Loucy (cell line): ENCODE data around the gene CCDC43.

Source experiments
- H2AFZ ChIP-seq: fragments of 200-600 bp; sonication (generic); 2 replicates; pipeline ENCODE4 v1.6.0; 2016; ENCODE audit warnings: antibody characterized with exemption, mild to moderate bottlenecking, low read length, moderate library complexity
- H3F3A ChIP-seq: fragments of 200-600 bp; 2 replicates; pipeline ENCODE4 v1.6.0; 2016; ENCODE audit warnings: antibody characterized with exemption, low read depth, mild to moderate bottlenecking
- H3K27me3 ChIP-seq: fragments of 200-600 bp; sonication (generic); 2 replicates; pipeline ENCODE4 v1.6.1; 2014; ENCODE audit warnings: low read length, mild to moderate bottlenecking; ENCODE audit not compliant: insufficient read depth, poor library complexity, severe bottlenecking
- H3K36me3 ChIP-seq: fragments of 200-600 bp; sonication (generic); 2 replicates; pipeline ENCODE4 v1.6.1; 2016; ENCODE audit warnings: low read length; ENCODE audit not compliant: insufficient read depth
- H3K4me1 ChIP-seq: fragments of 200-600 bp; sonication (generic); 2 replicates; pipeline ENCODE4 v1.5.1; 2014; ENCODE audit warnings: low read length, mild to moderate bottlenecking; ENCODE audit not compliant: insufficient read depth, poor library complexity, severe bottlenecking
- H3K4me2 ChIP-seq: fragments of 200-600 bp; sonication (generic); 2 replicates; pipeline ENCODE4 v1.6.0; 2014; ENCODE audit warnings: antibody characterized with exemption, low read length, low read depth, mild to moderate bottlenecking; ENCODE audit not compliant: poor library complexity, severe bottlenecking
- H3K4me3 ChIP-seq: fragments of 200-600 bp; sonication (generic); 2 replicates; pipeline ENCODE4 v1.5.1; 2014; ENCODE audit warnings: low read length, mild to moderate bottlenecking, mixed read lengths; ENCODE audit not compliant: poor library complexity, severe bottlenecking
- H3K79me2 ChIP-seq: fragments of 200-600 bp; sonication (generic); 2 replicates; pipeline ENCODE4 v1.6.1; 2014; ENCODE audit warnings: low read length; ENCODE audit not compliant: insufficient read depth
- H3K9ac ChIP-seq: fragments of 200-600 bp; sonication (generic); 2 replicates; pipeline ENCODE4 v1.6.0; 2014; ENCODE audit warnings: mild to moderate bottlenecking, low read depth, low read length, moderate library complexity; ENCODE audit not compliant: poor library complexity, severe bottlenecking
- H3K9me2 ChIP-seq: fragments of 200-600 bp; sonication (generic); replicated peaks from 2 replicates; pipeline ENCODE4 v1.6.1; 2016; ENCODE audit warnings: low read depth, low read length, mixed read lengths
- H3K9me3 ChIP-seq: fragments of 200-600 bp; sonication (generic); 2 replicates; pipeline ENCODE4 v1.6.1; 2014; ENCODE audit warnings: mild to moderate bottlenecking, antibody characterized with exemption, low read length, low read depth; ENCODE audit not compliant: insufficient read depth
- H4K20me1 ChIP-seq: fragments of 200-600 bp; sonication (generic); 2 replicates; pipeline ENCODE4 v1.6.0; 2014; ENCODE audit warnings: antibody characterized with exemption, low read length, mild to moderate bottlenecking; ENCODE audit not compliant: insufficient read depth, poor library complexity, severe bottlenecking
- EZH2phosphoT487 ChIP-seq: fragments of 200-600 bp; IDR thresholded peaks from 2 replicates; pipeline ENCODE4 v1.6.1; 2018; ENCODE audit warnings: antibody characterized with exemption, mild to moderate bottlenecking, moderate library complexity, borderline replicate concordance
- TF ChIP-seq, protein P1 (sequence below): fragments of 200-600 bp; sonication (generic); conservative IDR thresholded peaks from 2 replicates; pipeline ENCODE4 v1.5.1; 2014; ENCODE audit warnings: mild to moderate bottlenecking, antibody characterized with exemption, low read length

The CCDC43 gene

DNA sequence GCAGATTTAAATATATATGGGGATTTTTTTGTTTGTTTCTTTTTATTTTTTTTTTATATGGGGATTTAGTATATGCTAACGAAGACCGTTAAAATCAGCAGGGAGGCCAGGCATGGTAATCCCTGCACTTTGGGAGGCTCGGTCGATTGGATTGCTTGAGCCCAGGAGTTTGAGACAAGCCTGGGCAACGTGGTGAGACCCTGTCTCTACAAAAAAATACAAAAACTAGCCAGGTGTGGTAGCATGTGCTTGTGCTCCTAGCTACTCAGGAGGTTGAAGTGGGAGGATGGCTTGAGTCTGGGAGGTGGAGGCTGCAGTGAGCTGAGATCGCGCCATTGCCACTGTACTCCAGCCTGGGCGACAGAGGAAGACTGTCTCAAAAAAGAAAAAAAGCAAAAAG, 55.6 kb downstream of the CCDC43 start:
- Histone ChIP-seq H3K9me3 (no peaks in the 10 kb centered on the region), H3K79me2 (no peaks in the 10 kb centered on the region), H2AFZ (no peak overlapping the region), H3K36me3 (no peaks in the 10 kb centered on the region), H4K20me1 (no peaks in the 10 kb centered on the region), H3K27me3 (no peaks in the 10 kb centered on the region), H3K9ac (no peak overlapping the region), H3F3A (no peaks in the 10 kb centered on the region), H3K4me3 (no peak overlapping the region), H3K4me2 (no peak overlapping the region), H3K9me2 (no peaks in the 10 kb centered on the region), H3K4me1 (no peaks in the 10 kb centered on the region)
- TF ChIP-seq, protein P1, sequence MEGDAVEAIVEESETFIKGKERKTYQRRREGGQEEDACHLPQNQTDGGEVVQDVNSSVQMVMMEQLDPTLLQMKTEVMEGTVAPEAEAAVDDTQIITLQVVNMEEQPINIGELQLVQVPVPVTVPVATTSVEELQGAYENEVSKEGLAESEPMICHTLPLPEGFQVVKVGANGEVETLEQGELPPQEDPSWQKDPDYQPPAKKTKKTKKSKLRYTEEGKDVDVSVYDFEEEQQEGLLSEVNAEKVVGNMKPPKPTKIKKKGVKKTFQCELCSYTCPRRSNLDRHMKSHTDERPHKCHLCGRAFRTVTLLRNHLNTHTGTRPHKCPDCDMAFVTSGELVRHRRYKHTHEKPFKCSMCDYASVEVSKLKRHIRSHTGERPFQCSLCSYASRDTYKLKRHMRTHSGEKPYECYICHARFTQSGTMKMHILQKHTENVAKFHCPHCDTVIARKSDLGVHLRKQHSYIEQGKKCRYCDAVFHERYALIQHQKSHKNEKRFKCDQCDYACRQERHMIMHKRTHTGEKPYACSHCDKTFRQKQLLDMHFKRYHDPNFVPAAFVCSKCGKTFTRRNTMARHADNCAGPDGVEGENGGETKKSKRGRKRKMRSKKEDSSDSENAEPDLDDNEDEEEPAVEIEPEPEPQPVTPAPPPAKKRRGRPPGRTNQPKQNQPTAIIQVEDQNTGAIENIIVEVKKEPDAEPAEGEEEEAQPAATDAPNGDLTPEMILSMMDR = no peak
- TF ChIP-seq EZH2phosphoT487 = no peak

DNA sequence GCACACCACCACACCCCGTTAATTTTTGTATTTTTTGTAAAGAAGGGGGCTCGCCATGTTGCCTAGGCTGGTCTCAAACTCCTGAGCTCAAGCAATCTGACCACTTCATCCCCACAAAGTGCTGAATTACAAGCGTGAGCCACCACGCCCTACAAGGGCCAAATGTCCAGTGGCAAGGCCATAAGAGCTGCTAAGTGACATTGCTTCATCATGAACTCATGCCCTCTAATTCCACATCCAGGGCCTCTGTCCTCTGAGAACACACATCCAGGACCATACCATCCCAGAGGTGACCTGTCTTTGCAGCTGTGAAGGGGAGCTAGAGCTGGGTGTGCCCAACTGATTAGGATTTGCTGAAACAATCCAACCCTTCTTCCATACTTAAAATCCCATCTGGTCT, 58.9 kb downstream of the CCDC43 start:
- Histone ChIP-seq H4K20me1 (no peaks in the 10 kb centered on the region), H3K36me3 (no peaks in the 10 kb centered on the region), H3K27me3 (no peaks in the 10 kb centered on the region), H3K4me3 (no peak overlapping the region), H2AFZ (no peak overlapping the region), H3K79me2 (no peaks in the 10 kb centered on the region), H3F3A (no peaks in the 10 kb centered on the region), H3K9ac (no peak overlapping the region), H3K9me2 (no peaks in the 10 kb centered on the region), H3K4me1 (no peaks in the 10 kb centered on the region), H3K9me3 (no peaks in the 10 kb centered on the region), H3K4me2 (no peak overlapping the region)
- TF ChIP-seq EZH2phosphoT487 = no peak
- TF ChIP-seq, protein P1 = no peak

DNA sequence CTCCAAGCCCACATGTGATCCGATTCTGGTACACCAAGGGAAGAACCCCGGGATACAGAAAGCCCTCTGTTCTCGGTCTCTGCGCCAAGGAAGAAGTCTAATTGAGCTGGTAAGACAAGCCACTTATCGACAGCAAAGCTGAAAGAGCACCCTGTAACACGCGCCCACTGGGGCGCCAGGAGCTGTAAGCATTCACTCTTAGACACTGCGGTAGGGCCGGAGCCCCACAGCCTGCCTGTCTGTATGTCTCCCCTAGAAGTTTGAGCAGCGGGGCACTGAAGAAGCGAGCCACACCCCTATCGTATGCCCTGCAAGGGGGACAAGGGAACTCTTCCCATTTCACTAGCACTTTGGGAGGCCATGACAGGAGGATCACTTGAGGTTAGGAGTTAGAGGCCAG, 60.3 kb downstream of the CCDC43 start:
- no peaks in the 10 kb centered on the region for H3F3A ChIP-seq
- TF ChIP-seq EZH2phosphoT487 = no peak
- TF ChIP-seq, protein P1 = no peak
- no peaks in the 10 kb centered on the region for H3K36me3 ChIP-seq
- no peak overlapping the region for H3K9ac ChIP-seq
- no peaks in the 10 kb centered on the region for H3K79me2 ChIP-seq
- no peaks in the 10 kb centered on the region for H4K20me1 ChIP-seq
- no peak overlapping the region for H3K4me2 ChIP-seq
- H3K27me3 ChIP-seq = no peaks in the 10 kb centered on the region
- no peaks in the 10 kb centered on the region for H3K9me2 ChIP-seq
- H3K9me3 ChIP-seq = no peaks in the 10 kb centered on the region
- H3K4me1 ChIP-seq = no peaks in the 10 kb centered on the region
- H2AFZ ChIP-seq = no peak overlapping the region
- H3K4me3 ChIP-seq = no peak overlapping the region
